GM19193 (cell line): ENCODE data around the gene HOXB6.

Experiments
- POLR2A ChIP-seq: IDR thresholded peaks from 4 replicates; pipeline ENCODE4 v1.6.1; 2011; ENCODE audit not compliant: insufficient read depth, insufficient read length; ENCODE audit errors: extremely low read depth

The HOXB6 gene

GRCh38 chr17:48619826-48620449 is 15.2 kb upstream of the HOXB6 start:
- TF ChIP-seq POLR2A: no peak

DNA sequence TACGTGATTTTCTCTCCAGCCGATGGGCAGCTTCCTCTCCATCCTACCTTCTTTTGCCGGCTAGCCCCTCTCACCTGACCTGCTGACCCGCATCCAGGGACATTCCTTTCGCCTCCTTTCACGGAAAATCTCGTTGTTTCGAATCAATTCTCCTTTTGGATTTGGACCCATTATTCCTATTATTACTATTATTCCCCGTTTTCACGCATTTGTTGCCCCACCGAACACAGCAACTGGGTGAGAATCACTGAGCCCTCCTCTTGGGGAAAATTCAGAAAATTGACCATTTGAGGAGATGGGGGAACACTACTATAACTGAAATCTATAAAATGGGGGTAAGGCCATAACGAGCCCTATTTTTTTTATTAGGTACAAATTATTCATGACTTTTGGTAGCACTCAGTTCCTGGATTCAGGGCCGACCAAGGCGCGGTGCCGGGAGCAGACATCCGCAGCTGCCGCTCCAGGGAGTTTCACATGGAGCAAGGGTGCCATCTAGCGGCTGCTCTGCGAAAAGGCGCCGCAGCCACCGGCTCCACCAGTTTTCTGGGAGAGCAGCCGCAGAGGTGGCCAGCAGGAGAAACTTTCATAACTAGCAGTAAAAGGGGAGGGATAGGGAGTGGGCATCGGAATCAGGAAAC is 13.6 kb upstream of the HOXB6 start:
- no peak for TF ChIP-seq POLR2A

GRCh38 chr17:48617471-48618255 is 12.9 kb upstream of the HOXB6 start:
- TF ChIP-seq POLR2A: no peak

DNA sequence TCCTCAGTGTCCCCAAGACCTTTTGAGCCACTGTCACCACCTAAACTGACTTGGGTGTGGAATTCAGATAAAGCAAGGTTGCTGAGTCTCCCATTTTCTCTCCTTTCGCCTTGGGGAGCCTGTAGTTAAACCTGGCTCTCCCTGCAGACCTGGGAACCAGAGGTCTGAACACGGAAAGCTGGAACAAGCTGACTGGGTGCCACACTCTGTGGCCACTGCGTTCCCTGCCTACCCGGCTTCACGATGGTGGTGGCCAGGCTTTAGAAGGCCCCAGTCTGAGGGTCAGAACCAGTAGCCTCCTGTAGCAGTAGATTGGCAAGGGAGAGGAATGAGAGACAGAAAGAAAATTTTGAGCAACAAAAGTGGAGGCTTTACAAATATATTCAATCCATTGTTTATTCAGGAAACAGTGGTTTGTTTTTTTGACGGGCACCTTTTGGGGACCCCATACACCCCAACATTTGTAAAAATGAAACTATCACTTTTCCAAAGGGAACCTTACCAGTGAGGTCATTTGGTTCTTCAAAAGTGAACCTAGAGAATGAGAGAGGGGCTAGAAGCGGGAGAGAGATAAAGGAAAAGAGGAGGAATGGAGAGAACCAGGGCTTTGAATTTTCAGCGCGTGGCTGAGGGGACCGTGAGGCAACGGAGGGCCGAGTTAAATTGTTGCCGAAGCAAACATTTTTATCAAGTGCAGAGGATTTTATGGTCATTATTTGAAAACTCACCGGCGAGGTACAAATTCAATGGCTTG is 12.1 kb upstream of the HOXB6 start:
- no peak for TF ChIP-seq POLR2A

DNA sequence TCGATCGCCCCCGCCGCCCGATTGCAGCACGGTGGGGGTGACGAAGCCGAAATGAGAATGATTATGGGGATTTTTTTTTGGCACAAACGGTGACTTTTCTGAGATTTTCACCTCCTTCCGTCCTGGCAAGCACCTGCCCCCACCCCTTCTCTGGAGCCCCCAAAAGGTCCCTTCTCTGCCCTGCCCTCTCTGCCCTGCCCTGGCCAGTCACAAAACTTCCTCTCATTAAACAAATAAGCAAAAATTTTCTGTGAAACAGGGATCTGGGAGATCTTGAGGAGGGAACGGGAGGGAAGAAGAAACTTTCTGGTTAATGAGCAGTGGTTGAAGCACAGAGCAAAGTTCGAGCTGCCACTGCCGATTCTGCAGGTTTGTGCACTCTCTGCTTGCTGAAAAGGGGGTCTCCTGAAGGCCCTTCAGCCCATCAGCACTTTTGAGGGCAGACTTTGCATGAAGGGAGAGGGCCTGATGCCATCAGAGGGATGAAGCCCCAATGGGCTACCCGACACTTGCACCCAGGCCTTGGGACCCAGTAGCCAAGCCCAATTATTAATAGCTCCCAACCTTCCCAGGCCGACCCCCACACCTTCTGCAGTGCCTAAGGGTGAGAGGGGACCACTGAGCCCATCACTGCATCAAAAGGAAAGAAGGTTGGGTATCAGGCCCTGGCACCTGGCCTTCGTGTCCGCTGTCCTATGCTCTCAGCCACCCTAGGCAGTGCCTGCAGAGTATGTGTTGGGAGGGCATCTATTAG is 11.4 kb upstream of the HOXB6 start:
- TF ChIP-seq POLR2A: no peak

DNA sequence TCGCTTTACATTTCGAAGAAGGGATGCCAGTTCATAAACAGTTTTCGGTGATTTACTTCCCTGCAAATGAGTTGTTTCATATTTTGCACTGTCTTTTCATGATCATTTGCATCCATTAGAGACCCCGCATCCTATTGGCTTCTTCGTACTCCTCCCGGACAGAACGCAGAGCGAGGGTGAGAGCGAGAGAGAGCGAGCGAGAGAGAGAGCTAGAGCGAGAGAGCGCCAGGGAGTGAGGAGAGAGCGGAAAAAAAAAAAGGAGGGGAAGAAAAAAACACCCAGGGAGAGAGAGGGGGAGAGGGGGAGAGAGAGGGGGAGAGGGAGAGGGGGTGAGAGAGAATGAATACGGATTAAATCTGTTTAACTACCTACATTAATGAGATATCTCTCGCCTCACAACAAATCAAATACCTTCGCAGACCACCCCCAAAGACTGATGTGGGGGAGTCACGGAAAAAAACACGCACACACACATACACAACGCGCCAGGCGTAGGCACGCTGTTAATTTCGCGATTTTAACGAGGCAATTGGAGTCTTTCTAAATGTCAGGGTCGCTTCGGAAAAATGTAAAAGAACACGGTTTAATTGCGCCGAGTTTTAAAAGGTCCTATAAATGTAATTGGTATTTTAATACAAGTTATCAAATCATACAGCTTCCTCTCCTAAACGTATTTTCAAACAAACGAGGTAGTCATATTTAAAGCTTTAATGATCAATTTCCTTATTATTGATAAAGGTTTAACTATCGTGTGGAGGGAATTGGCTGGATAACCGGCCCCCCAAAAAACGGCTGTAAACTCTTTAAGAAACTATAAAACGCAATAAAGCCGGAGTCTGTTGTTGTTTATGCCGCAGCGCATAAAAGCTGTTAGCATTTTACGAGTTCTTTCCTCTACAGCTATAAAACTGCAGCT is 10.5 kb upstream of the HOXB6 start, which contains the start of gene HOXB8:
HOXB8 (minus strand) TSS at position 246 of the 916 bp plus-strand sequence. CDS start 588 bp downstream, outside the sequence.
- no peak for TF ChIP-seq POLR2A

DNA sequence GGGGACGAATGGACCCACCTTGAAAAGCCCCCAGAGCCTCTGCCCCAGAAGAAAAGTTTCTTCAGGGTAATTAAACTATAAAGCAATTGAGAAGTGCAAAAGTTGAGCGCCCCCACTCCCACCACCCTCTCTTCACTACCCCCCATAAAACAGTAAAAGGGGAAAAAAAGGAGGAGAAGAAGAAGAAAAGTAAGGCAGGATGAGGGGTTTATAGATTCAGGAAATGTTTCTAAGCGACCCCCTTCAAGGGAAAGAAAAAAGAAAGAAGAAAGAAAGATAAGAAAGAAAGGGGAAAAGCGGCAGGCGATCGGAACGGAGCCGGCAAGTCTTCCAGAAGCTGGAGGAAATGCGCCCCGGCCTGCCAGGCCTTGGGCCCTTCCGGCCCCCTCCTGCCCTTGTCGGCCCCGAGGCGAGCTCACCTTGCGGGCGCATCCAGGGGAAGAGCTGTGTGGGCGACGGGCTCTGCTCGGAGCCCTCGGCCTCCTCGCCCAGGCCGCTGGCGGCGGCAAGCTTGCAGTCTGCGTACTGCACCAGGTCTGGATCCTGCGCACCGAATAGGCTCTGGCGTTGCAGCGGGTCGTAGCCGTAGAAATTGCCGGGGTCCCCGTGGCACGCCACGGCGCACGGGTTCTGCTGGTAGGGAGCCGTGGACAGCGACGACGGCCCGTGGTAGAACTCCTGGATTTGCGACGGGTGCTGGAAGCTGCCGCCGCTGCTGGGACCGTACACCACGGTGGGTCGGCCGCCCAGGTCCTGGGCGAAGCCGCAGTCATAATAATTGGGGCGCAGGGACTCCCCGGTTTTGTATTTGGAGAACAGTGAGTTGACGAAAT is 9.3 kb upstream of the HOXB6 start:
- TF ChIP-seq POLR2A: no peak

DNA sequence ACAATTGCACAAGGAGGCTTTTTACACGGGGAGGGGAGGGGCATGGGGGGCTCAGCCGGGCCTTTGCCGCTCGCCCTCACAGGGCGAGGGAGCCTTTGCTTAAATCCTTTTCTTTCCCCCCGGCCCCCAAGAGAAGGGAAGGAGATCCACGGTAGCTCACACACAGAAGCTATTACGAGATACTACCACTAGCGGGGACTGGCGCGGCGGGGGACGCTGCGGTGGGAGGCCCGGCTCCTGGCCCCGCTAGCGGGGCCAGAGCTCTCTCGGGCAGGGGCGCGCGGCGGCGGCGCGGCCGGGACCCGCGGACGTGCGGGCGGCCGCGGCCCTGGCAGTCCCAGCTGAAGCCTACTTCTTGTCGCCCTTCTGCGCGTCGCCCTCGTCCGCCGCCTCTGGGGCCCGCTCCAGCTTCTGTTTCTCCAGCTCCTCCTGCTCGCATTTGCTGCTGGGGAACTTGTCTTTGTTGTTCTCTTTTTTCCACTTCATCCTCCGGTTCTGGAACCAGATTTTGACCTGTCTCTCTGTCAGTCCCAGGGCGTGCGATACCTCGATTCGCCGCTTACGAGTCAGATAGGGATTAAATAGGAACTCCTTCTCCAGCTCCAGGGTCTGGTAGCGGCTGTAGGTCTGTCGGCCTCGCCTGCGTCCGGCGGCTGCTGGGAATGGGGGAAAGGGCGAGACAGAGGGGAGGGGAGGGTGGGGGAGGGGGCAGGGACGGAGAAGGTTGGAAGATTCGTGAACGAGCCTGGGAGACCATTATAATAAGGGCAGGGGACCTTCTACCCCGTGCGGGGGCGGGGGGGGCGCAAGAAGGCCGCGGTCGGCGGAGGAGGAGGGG is 8.3 kb upstream of the HOXB6 start:
- TF ChIP-seq POLR2A: no peak

- no peak for TF ChIP-seq POLR2A
Observed at GRCh38 chr17:48612456-48612853, 7.7 kb upstream of the HOXB6 start.

GRCh38 chr17:48611681-48612455 is 7.1 kb upstream of the HOXB6 start:
- no peak for TF ChIP-seq POLR2A

DNA sequence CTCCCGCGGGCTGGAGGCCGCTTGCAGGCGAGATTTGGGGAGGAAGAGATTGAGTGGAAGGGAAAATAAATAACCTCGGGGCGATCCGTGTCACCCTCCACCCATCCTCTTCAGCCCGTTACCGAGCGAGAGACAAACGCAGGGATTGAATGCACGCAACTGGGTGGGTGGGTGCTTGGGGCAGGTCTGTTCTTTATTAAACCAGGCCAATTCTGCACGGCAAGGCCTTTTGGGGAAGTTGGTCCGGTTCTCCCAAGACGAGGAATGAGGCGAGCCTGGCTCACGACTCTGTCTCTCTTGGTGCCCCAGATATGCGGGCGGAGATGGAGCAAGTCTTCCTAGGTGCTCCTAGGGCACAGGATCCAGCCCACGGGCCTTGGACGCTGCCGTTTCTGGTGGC is 6.4 kb upstream of the HOXB6 start:
- no peak for TF ChIP-seq POLR2A
